Measurements from ENCODE around the gene LRRTM3.

DNA sequence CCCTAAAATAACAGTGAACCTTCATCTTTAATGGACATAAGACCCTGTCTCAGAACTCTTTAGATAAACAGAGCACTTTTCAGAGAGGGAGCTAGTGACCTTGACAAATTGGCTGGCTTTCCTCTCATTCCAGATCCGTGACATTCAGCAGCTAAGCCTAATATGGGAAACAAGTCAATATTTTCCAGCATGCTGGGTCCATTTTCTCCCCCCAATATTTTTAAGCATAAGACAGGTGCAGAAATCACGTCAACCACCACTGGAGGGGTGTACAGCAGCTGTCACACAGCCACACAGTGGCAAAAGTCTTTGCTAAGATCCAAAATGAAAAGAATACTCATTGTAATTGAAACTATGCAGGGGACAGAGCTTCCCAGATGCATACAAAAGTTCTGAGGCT lies 26.1 kb downstream of the LRRTM3 start:
- TF ChIP-seq POLR2A (IDR thresholded peaks at IDR 0.05), result no peak
- TF ChIP-seq, protein P1, sequence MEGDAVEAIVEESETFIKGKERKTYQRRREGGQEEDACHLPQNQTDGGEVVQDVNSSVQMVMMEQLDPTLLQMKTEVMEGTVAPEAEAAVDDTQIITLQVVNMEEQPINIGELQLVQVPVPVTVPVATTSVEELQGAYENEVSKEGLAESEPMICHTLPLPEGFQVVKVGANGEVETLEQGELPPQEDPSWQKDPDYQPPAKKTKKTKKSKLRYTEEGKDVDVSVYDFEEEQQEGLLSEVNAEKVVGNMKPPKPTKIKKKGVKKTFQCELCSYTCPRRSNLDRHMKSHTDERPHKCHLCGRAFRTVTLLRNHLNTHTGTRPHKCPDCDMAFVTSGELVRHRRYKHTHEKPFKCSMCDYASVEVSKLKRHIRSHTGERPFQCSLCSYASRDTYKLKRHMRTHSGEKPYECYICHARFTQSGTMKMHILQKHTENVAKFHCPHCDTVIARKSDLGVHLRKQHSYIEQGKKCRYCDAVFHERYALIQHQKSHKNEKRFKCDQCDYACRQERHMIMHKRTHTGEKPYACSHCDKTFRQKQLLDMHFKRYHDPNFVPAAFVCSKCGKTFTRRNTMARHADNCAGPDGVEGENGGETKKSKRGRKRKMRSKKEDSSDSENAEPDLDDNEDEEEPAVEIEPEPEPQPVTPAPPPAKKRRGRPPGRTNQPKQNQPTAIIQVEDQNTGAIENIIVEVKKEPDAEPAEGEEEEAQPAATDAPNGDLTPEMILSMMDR (IDR thresholded peaks at IDR 0.05), result no peak

Data from thyroid gland (tissue), 4 donors.